GM23338 (cell line): ENCODE measurements around the gene OR8G1. TPM values are rescaled to one million over a fixed set of nuclear protein-coding genes. Genes with fewer than 3 reads are reported as not detected.

ENCODE experiments used
- ATAC-seq: fragments of 200-7000 bp; cut with Tn5 transposase; 3 replicates; pipeline ENCODE4 v1.9.1; 2020
- DNase-seq: peaks from one replicate; pipeline ENCODE4 v3.0.0-alpha.2; 2015; ENCODE audit warnings: low spot score
- H2AFZ ChIP-seq: fragments of 200-600 bp; sonication (generic); 2 replicates; pipeline ENCODE4 v1.8.0; 2016; ENCODE audit warnings: antibody characterized with exemption, mild to moderate bottlenecking, moderate library complexity
- H3F3A ChIP-seq: fragments of 200-600 bp; sonication (generic); replicated peaks from 2 replicates; pipeline ENCODE4 v1.8.0; 2017; ENCODE audit warnings: antibody characterized with exemption, mixed run types, low read depth
- H3K27ac ChIP-seq: fragments of 200-600 bp; sonication (generic); 2 replicates; pipeline ENCODE4 v1.6.1; 2016; ENCODE audit warnings: low read depth
- H3K27me3 ChIP-seq: fragments of 200-600 bp; sonication (generic); 2 replicates; pipeline ENCODE4 v1.8.0; 2016; ENCODE audit warnings: mild to moderate bottlenecking, mixed run types, moderate library complexity; ENCODE audit not compliant: insufficient read depth
- H3K36me3 ChIP-seq: fragments of 200-600 bp; sonication (generic); 2 replicates; pipeline ENCODE4 v1.8.0; 2016; ENCODE audit warnings: mild to moderate bottlenecking; ENCODE audit not compliant: insufficient read depth
- H3K4me1 ChIP-seq: fragments of 200-600 bp; sonication (generic); 2 replicates; pipeline ENCODE4 v1.8.0; 2016; ENCODE audit warnings: mild to moderate bottlenecking, moderate library complexity; ENCODE audit not compliant: insufficient read depth
- H3K4me2 ChIP-seq: fragments of 200-600 bp; sonication (generic); 2 replicates; pipeline ENCODE4 v1.7.1; 2017; ENCODE audit warnings: mixed run types
- H3K4me3 ChIP-seq: fragments of 200-600 bp; sonication (generic); 2 replicates; pipeline ENCODE4 v1.6.1; 2016; ENCODE audit warnings: mixed run types
- H3K79me2 ChIP-seq: fragments of 200-600 bp; sonication (generic); replicated peaks from 2 replicates; pipeline ENCODE4 v1.8.0; 2017; ENCODE audit warnings: mild to moderate bottlenecking; ENCODE audit not compliant: insufficient read depth
- H3K9me2 ChIP-seq: fragments of 200-600 bp; sonication (generic); 2 replicates; pipeline ENCODE4 v1.8.0; 2017; ENCODE audit not compliant: insufficient read depth
- H4K20me1 ChIP-seq: fragments of 200-600 bp; sonication (generic); replicated peaks from 2 replicates; pipeline ENCODE4 v1.8.0; 2017; ENCODE audit warnings: mild to moderate bottlenecking; ENCODE audit not compliant: insufficient read depth
- H3K27ac Mint-ChIP-seq: 2 replicates; pipeline ENCODE4 v1.8.0; 2020; ENCODE audit warnings: inconsistent platforms, mild to moderate bottlenecking, moderate library complexity, mixed read lengths
- H3K27me3 Mint-ChIP-seq: 3 replicates; pipeline ENCODE4 v1.8.0; 2022; ENCODE audit warnings: low read depth, mild to moderate bottlenecking, moderate library complexity, mixed read lengths, inconsistent platforms; ENCODE audit not compliant: insufficient read depth, poor library complexity
- H3K36me3 Mint-ChIP-seq: 3 replicates; pipeline ENCODE4 v1.8.0; 2021; ENCODE audit warnings: low read depth, mild to moderate bottlenecking, inconsistent platforms, moderate library complexity, mixed read lengths
- H3K4me1 Mint-ChIP-seq: 3 replicates; pipeline ENCODE4 v1.8.0; 2020; ENCODE audit warnings: mild to moderate bottlenecking, inconsistent platforms, mixed read lengths
- H3K4me3 Mint-ChIP-seq: 3 replicates; pipeline ENCODE4 v1.8.0; 2021; ENCODE audit warnings: moderate library complexity, mild to moderate bottlenecking, inconsistent platforms, mixed read lengths
- H3K9me3 Mint-ChIP-seq: 3 replicates; pipeline ENCODE4 v1.8.0; 2020; ENCODE audit warnings: moderate library complexity, mild to moderate bottlenecking, inconsistent platforms, mixed read lengths
- CREB1 ChIP-seq: fragments of 250-450 bp; sonication (Bioruptor Pico); IDR thresholded peaks from 2 replicates; pipeline ENCODE4 v1.5.0; 2020; ENCODE audit warnings: low read depth, mild to moderate bottlenecking, moderate library complexity
- CTCF ChIP-seq, 2 experiments: fragments of 200-600 bp in 1 of 2; sonication (generic) in 1 of 2; conservative IDR thresholded peaks; 2 replicates each; pipeline versions ENCODE4 v1.5.1 to v1.6.1; 2016 to 2017; ENCODE audit warnings: antibody characterized with exemption in 2 of 2, low read depth in 2 of 2, mild to moderate bottlenecking in 2 of 2, moderate library complexity in 1 of 2
- EZH2 ChIP-seq: fragments of 200-600 bp; sonication (generic); IDR thresholded peaks from one replicate; pipeline ENCODE4 v1.8.0; 2017; ENCODE audit warnings: antibody characterized with exemption, mild to moderate bottlenecking, low read depth; ENCODE audit not compliant: unreplicated experiment
- EZH2phosphoT487 ChIP-seq: fragments of 200-600 bp; sonication (generic); IDR thresholded peaks from one replicate; pipeline ENCODE4 v1.8.1; 2018; ENCODE audit warnings: antibody characterized with exemption; ENCODE audit not compliant: unreplicated experiment
- JUNB ChIP-seq: IDR thresholded peaks from one replicate; pipeline ENCODE4 v1.6.1; 2016; ENCODE audit warnings: antibody characterized with exemption; ENCODE audit not compliant: unreplicated experiment
- NANOG ChIP-seq: IDR thresholded peaks from 2 replicates; pipeline ENCODE4 v1.6.1; 2016; ENCODE audit warnings: antibody characterized with exemption, borderline replicate concordance
- POLR2AphosphoS5 ChIP-seq: IDR thresholded peaks from 2 replicates; pipeline ENCODE4 v1.6.1; 2016; ENCODE audit warnings: antibody characterized with exemption, low read depth
- STAT1 ChIP-seq: IDR thresholded peaks from one replicate; pipeline ENCODE4 v1.6.1; 2016; ENCODE audit warnings: antibody characterized with exemption; ENCODE audit not compliant: unreplicated experiment
- ZNF114 ChIP-seq: fragments of 250-450 bp; sonication (Bioruptor Pico); IDR thresholded peaks from 2 replicates; pipeline ENCODE4 v1.5.0; 2020; ENCODE audit warnings: mild to moderate bottlenecking, moderate library complexity
- ZNF331 ChIP-seq: fragments of 250-450 bp; sonication (Bioruptor Pico); IDR thresholded peaks from 2 replicates; pipeline ENCODE4 v1.5.0; 2020; ENCODE audit warnings: low read depth, mild to moderate bottlenecking, moderate library complexity
- polyA plus RNA-seq: library from polyadenylated mRNA; unstranded; fragments of >200 nt; fragmentation: Nextera tagmentation; extraction: Ambion mirVana; gene quantifications from 2 replicates; pipeline ENCODE4 v1.2.1, GENCODE V29; 2016
- total RNA-seq: library from RNA; depleted of rRNA; stranded (reverse); fragments of >200 nt; shearing (Covaris generic); gene quantifications from 2 replicates; pipeline ENCODE4 v1.2.3, GENCODE V29; 2014
- TF ChIP-seq, protein P1 (sequence below): IDR thresholded peaks from 2 replicates; pipeline ENCODE4 v1.6.1; 2016; ENCODE audit warnings: antibody characterized with exemption
- TF ChIP-seq, protein P2 (sequence below): fragments of 250-450 bp; sonication (Bioruptor Pico); IDR thresholded peaks from 2 replicates; pipeline ENCODE4 v1.5.0; 2020; ENCODE audit warnings: mild to moderate bottlenecking, moderate library complexity

The OR8G1 gene
- total and polyA plus RNA-seq, 2 experiments from 2014 or later: not detected

DNA sequence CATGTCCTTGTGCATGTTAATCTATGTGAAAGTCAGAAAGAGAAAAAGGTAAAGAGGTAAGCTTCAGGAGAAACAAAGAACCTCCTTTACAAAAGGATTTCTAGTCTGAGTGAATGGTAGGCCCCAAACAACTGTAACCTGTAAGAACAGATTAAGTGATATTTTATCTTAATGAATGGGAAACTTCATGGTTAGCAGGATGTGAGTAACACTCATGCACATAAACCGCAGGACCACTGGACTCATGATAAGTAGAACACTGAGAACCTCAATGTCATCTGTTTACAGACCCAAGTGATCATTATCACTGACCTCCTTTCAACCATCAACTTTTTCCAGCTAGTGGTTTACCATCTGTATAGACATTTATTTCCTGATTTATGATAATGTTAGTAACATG, 35.2 kb downstream of the OR8G1 start:
- Histone ChIP-seq H3K4me3 (no peak overlapping the region), H4K20me1 (no peaks in the 10 kb centered on the region), H3K4me2 (no peak overlapping the region), H3K27ac (no peak overlapping the region), H3K27me3 (no peaks in the 10 kb centered on the region), H3K9me2 (no peaks in the 10 kb centered on the region; the same call in none of the 2 replicates), H3F3A (no peaks in the 10 kb centered on the region), H3K36me3 (no peaks in the 10 kb centered on the region), H3K4me1 (peaks cover 22% of the 10 kb centered on the region), H3K79me2 (no peaks in the 10 kb centered on the region), H2AFZ (no peak overlapping the region)
- TF ChIP-seq CTCF (conservative IDR thresholded peaks at IDR 0.05; ENCODE audit: low read depth in 2 of 2) (no peak), EZH2 (no peak), STAT1 (no peak), POLR2AphosphoS5 (no peak), EZH2phosphoT487 (no peak), NANOG (no peak), CREB1 (CRISPR knock-in tag) (no peak), ZNF114 (CRISPR knock-in tag) (no peak), ZNF331 (CRISPR knock-in tag) (no peak), JUNB (no peak)
- TF ChIP-seq, protein P1, sequence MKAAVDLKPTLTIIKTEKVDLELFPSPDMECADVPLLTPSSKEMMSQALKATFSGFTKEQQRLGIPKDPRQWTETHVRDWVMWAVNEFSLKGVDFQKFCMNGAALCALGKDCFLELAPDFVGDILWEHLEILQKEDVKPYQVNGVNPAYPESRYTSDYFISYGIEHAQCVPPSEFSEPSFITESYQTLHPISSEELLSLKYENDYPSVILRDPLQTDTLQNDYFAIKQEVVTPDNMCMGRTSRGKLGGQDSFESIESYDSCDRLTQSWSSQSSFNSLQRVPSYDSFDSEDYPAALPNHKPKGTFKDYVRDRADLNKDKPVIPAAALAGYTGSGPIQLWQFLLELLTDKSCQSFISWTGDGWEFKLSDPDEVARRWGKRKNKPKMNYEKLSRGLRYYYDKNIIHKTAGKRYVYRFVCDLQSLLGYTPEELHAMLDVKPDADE: no peak
- TF ChIP-seq, protein P2, sequence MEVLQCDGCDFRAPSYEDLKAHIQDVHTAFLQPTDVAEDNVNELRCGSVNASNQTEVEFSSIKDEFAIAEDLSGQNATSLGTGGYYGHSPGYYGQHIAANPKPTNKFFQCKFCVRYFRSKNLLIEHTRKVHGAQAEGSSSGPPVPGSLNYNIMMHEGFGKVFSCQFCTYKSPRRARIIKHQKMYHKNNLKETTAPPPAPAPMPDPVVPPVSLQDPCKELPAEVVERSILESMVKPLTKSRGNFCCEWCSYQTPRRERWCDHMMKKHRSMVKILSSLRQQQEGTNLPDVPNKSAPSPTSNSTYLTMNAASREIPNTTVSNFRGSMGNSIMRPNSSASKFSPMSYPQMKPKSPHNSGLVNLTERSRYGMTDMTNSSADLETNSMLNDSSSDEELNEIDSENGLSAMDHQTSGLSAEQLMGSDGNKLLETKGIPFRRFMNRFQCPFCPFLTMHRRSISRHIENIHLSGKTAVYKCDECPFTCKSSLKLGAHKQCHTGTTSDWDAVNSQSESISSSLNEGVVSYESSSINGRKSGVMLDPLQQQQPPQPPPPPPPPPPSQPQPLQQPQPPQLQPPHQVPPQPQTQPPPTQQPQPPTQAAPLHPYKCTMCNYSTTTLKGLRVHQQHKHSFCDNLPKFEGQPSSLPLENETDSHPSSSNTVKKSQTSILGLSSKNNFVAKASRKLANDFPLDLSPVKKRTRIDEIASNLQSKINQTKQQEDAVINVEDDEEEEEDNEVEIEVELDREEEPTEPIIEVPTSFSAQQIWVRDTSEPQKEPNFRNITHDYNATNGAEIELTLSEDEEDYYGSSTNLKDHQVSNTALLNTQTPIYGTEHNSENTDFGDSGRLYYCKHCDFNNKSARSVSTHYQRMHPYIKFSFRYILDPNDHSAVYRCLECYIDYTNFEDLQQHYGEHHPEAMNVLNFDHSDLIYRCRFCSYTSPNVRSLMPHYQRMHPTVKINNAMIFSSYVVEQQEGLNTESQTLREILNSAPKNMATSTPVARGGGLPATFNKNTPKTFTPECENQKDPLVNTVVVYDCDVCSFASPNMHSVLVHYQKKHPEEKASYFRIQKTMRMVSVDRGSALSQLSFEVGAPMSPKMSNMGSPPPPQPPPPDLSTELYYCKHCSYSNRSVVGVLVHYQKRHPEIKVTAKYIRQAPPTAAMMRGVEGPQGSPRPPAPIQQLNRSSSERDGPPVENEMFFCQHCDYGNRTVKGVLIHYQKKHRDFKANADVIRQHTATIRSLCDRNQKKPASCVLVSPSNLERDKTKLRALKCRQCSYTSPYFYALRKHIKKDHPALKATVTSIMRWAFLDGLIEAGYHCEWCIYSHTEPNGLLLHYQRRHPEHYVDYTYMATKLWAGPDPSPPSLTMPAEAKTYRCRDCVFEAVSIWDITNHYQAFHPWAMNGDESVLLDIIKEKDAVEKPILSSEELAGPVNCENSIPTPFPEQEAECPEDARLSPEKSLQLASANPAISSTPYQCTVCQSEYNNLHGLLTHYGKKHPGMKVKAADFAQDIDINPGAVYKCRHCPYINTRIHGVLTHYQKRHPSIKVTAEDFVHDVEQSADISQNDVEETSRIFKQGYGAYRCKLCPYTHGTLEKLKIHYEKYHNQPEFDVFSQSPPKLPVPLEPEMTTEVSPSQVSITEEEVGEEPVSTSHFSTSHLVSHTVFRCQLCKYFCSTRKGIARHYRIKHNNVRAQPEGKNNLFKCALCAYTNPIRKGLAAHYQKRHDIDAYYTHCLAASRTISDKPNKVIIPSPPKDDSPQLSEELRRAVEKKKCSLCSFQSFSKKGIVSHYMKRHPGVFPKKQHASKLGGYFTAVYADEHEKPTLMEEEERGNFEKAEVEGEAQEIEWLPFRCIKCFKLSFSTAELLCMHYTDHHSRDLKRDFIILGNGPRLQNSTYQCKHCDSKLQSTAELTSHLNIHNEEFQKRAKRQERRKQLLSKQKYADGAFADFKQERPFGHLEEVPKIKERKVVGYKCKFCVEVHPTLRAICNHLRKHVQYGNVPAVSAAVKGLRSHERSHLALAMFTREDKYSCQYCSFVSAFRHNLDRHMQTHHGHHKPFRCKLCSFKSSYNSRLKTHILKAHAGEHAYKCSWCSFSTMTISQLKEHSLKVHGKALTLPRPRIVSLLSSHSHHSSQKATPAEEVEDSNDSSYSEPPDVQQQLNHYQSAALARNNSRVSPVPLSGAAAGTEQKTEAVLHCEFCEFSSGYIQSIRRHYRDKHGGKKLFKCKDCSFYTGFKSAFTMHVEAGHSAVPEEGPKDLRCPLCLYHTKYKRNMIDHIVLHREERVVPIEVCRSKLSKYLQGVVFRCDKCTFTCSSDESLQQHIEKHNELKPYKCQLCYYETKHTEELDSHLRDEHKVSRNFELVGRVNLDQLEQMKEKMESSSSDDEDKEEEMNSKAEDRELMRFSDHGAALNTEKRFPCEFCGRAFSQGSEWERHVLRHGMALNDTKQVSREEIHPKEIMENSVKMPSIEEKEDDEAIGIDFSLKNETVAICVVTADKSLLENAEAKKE: no peak
- H3K4me3 Mint-ChIP-seq: no peak overlapping the region
- no peak for DNase-seq
- no peaks in the 10 kb centered on the region for H3K27me3 Mint-ChIP-seq
- no peak for ATAC-seq
- no peak overlapping the region for H3K27ac Mint-ChIP-seq
- peaks cover 5% of the 10 kb centered on the region; the same call in 1 of the 3 replicates for H3K9me3 Mint-ChIP-seq
- no peaks in the 10 kb centered on the region; the same call in 2 of the 3 replicates for H3K36me3 Mint-ChIP-seq
- H3K4me1 Mint-ChIP-seq: peaks cover 11% of the 10 kb centered on the region
